Measurements from ENCODE around the gene ZDHHC11. TPM values are rescaled to one million over a fixed set of nuclear protein-coding genes. Genes with fewer than 3 reads are reported as not detected.
A peak's percentile ranks its signal among the peaks of the same experiment; 100 is the strongest.
"Not testable (repeated sequence)": the region's sequence is repeated elsewhere in the genome, so short reads cannot be mapped to it uniquely, and the experiment has no call there.

Gene ZDHHC11
- polyA plus RNA-seq, 3 donors: 8.5 to 12.0 (median 9.9) TPM

- DNase-seq: peak; percentile 79
Measured at GRCh38 chr5:776862-777711, 73.7 kb downstream of the ZDHHC11 start.

GRCh38 chr5:775961-776861 lies 74.6 kb downstream of the ZDHHC11 start:
- no peak for DNase-seq

- not testable (repeated sequence) for DNase-seq
Measured at GRCh38 chr5:775595-775960, 75.2 kb downstream of the ZDHHC11 start.

- not testable (repeated sequence) for DNase-seq
Measured at GRCh38 chr5:774854-775505, 75.8 kb downstream of the ZDHHC11 start.

GRCh38 chr5:774304-774703 lies 76.5 kb downstream of the ZDHHC11 start:
- not testable (repeated sequence) for DNase-seq

- no peak for DNase-seq
Measured at GRCh38 chr5:773517-774264, 77.1 kb downstream of the ZDHHC11 start.

- not testable (repeated sequence) for DNase-seq
Measured at GRCh38 chr5:772931-773330, 77.9 kb downstream of the ZDHHC11 start.

GRCh38 chr5:772547-772890 lies 78.3 kb downstream of the ZDHHC11 start:
- DNase-seq: not testable (repeated sequence)

- DNase-seq: not testable (repeated sequence)
Measured at GRCh38 chr5:771841-772546, 78.8 kb downstream of the ZDHHC11 start.

- DNase-seq: not testable (repeated sequence)
Measured at GRCh38 chr5:771087-771781, 79.6 kb downstream of the ZDHHC11 start.

GRCh38 chr5:770585-770984 lies 80.2 kb downstream of the ZDHHC11 start:
- not testable (repeated sequence) for DNase-seq

- DNase-seq: not testable (repeated sequence)
Measured at GRCh38 chr5:769485-770145, 81.2 kb downstream of the ZDHHC11 start.

- DNase-seq: no peak
Measured at GRCh38 chr5:766666-767431, 83.9 kb downstream of the ZDHHC11 start.

- DNase-seq: no peak
Measured at GRCh38 chr5:765948-766631, 84.7 kb downstream of the ZDHHC11 start.

- DNase-seq: no peak
Measured at GRCh38 chr5:763998-764781, 86.6 kb downstream of the ZDHHC11 start.

- DNase-seq: no peak
Measured at GRCh38 chr5:763397-763796, 87.4 kb downstream of the ZDHHC11 start.

- DNase-seq: not testable (repeated sequence)
Measured at GRCh38 chr5:762996-763395, 87.8 kb downstream of the ZDHHC11 start.

Data from renal pelvis (tissue), 4 donors.